ENCODE results near the gene CPA1. TPM values are rescaled to one million over a fixed set of nuclear protein-coding genes. Genes with fewer than 3 reads are reported as not detected.

CPA1 gene
- not detected for total RNA-seq

- no peak for DNase-seq (ENCODE audit: low spot score)
Observed at GRCh38 chr7:130379921-130380860, at the start of gene CPA1. Gene CPA1, plus strand, starts transcription at chr7:130380494. Its CDS starts 27 bp downstream, at chr7:130380521.

GRCh38 chr7:130332259-130333053, 47.8 kb upstream of the CPA1 start:
- DNase-seq (ENCODE audit: low spot score), result no peak

- no peak for DNase-seq (ENCODE audit: low spot score)
Observed at GRCh38 chr7:130333832-130334231, 46.5 kb upstream of the CPA1 start.

- no peak for DNase-seq (ENCODE audit: low spot score)
Observed at GRCh38 chr7:130334274-130334673, 46.0 kb upstream of the CPA1 start.

- no peak for DNase-seq (ENCODE audit: low spot score)
Observed at GRCh38 chr7:130337410-130337971, 42.8 kb upstream of the CPA1 start.

GRCh38 chr7:130338233-130338632, 42.1 kb upstream of the CPA1 start:
- no peak for DNase-seq (ENCODE audit: low spot score)

GRCh38 chr7:130341882-130342281, 38.4 kb upstream of the CPA1 start:
- no peak for DNase-seq (ENCODE audit: low spot score)

- no peak for DNase-seq (ENCODE audit: low spot score)
Observed at GRCh38 chr7:130342701-130343380, 37.5 kb upstream of the CPA1 start.

- DNase-seq (ENCODE audit: low spot score), result no peak
Observed at GRCh38 chr7:130344271-130344866, 35.9 kb upstream of the CPA1 start, which contains the start of gene CPA5. Gene CPA5, plus strand, starts transcription at chr7:130344816. Its CDS starts 1,670 bp downstream, at chr7:130346486.

- no peak for DNase-seq (ENCODE audit: low spot score)
Observed at GRCh38 chr7:130345136-130345535, 35.2 kb upstream of the CPA1 start.

GRCh38 chr7:130345725-130346124, 34.6 kb upstream of the CPA1 start:
- no peak for DNase-seq (ENCODE audit: low spot score)

GRCh38 chr7:130346177-130346905, 34.0 kb upstream of the CPA1 start:
- DNase-seq (ENCODE audit: low spot score), result no peak

GRCh38 chr7:130346941-130347340, 33.4 kb upstream of the CPA1 start:
- no peak for DNase-seq (ENCODE audit: low spot score)

GRCh38 chr7:130349911-130350782, 30.1 kb upstream of the CPA1 start:
- no peak for DNase-seq (ENCODE audit: low spot score)

- no peak for DNase-seq (ENCODE audit: low spot score)
Observed at GRCh38 chr7:130350945-130351790, 29.1 kb upstream of the CPA1 start.

- no peak for DNase-seq (ENCODE audit: low spot score)
Observed at GRCh38 chr7:130351791-130352090, 28.6 kb upstream of the CPA1 start.

- no peak for DNase-seq (ENCODE audit: low spot score)
Observed at GRCh38 chr7:130352194-130353074, 27.9 kb upstream of the CPA1 start.

- DNase-seq (ENCODE audit: low spot score), result no peak
Observed at GRCh38 chr7:130353196-130353595, 27.1 kb upstream of the CPA1 start.

Data from ureter (tissue), 1 donor.